Osteoblast (primary cell): ENCODE results near the gene MTA3. TPM values are rescaled to one million over a fixed set of nuclear protein-coding genes. Genes with fewer than 3 reads are reported as not detected.

ENCODE experiments used
- DNase-seq: peaks from one replicate; pipeline ENCODE4 v3.0.0; 2011; ENCODE audit warnings: low spot score, mixed read lengths; ENCODE audit not compliant: insufficient read length; ENCODE audit errors: missing footprints
- H2AFZ ChIP-seq: 2 replicates; pipeline ENCODE4 v1.6.0; 2011; ENCODE audit warnings: mild to moderate bottlenecking, low read length
- H3K27ac ChIP-seq: 2 replicates; pipeline ENCODE4 v1.5.1; 2011; ENCODE audit warnings: mild to moderate bottlenecking, low read depth, low read length, moderate library complexity
- H3K27me3 ChIP-seq: 2 replicates; pipeline ENCODE4 v1.6.0; 2012; ENCODE audit warnings: mild to moderate bottlenecking, control low read depth, inconsistent platforms, low read length, moderate library complexity; ENCODE audit not compliant: insufficient read depth
- H3K36me3 ChIP-seq: 2 replicates; pipeline ENCODE4 v1.5.1; 2011; ENCODE audit warnings: mild to moderate bottlenecking, low read length, control low read depth, moderate library complexity; ENCODE audit not compliant: insufficient read depth
- H3K4me1 ChIP-seq: 2 replicates; pipeline ENCODE4 v1.5.1; 2011; ENCODE audit warnings: mild to moderate bottlenecking, low read length, control low read depth, moderate library complexity; ENCODE audit not compliant: insufficient read depth
- H3K4me2 ChIP-seq: 2 replicates; pipeline ENCODE4 v1.6.0; 2011; ENCODE audit warnings: mild to moderate bottlenecking, low read length; ENCODE audit not compliant: insufficient read depth
- H3K4me3 ChIP-seq: fragments of 200-600 bp; sonication (generic); 3 replicates; pipeline ENCODE4 v1.5.1; 2012; ENCODE audit warnings: mild to moderate bottlenecking, low read length, inconsistent platforms; ENCODE audit not compliant: insufficient read depth
- H3K79me2 ChIP-seq: 2 replicates; pipeline ENCODE4 v1.6.0; 2012; ENCODE audit warnings: mild to moderate bottlenecking, low read length, control low read depth, inconsistent platforms; ENCODE audit not compliant: insufficient read depth
- H3K9me3 ChIP-seq: 2 replicates; pipeline ENCODE4 v1.5.1; 2011; ENCODE audit warnings: low read depth, low read length, control low read depth
- H4K20me1 ChIP-seq: 2 replicates; pipeline ENCODE4 v1.6.0; 2012; ENCODE audit warnings: mild to moderate bottlenecking, low read length, control low read depth; ENCODE audit not compliant: insufficient read depth
- total RNA-seq: library from RNA; depleted of rRNA; stranded (reverse); fragments of >200 nt; gene quantifications from 2 replicates; pipeline ENCODE4 v1.2.3, GENCODE V29; 2012
- TF ChIP-seq, protein P1 (sequence below): IDR thresholded peaks from 2 replicates; pipeline ENCODE4 v1.5.1; 2011; ENCODE audit warnings: mild to moderate bottlenecking, low read depth, low read length, moderate library complexity; ENCODE audit errors: extremely low read depth

Gene MTA3
- total RNA-seq, 1 donor: 29.3 TPM

DNA sequence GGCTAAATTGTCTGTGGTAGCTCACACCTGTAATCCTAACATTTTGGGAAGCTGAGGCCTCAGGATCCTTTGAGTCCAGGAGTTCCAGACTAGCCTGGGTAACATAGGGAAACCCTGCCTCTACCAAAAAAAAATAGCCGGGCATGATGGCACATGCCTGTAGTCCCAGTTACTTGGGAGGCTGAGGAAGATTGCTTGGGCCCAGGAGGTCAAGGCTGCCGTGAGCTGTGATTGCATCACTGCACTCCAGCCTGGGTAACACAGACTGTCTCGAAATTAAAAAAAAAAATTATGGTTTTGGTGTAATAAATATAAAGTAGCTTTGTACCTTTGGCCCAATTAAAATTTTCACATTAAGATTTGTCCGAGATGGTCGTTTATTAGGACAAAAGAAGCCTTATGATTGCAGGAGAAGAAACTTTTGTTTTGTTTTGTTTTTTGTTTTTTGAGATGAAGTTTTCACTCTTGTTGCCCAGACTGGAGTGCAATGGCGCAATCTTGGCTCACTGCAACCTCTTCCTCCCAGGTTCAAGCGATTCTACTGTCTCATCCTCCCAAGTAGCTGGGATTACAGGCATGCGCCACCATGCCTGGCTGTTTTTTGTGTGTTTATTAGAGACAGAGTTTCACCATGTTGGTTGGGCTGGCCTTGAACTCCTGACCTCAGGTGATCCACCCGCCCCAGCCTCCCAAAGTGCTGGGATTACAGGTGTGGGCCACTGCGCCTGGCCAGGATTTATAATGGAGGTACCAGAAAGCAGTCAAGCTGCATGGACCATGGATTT lies 4.1 kb downstream of the MTA3 start:
- H3K79me2 ChIP-seq: peaks cover 26% of the 10 kb centered on the region

GRCh38 chr2:42573256-42573655 lies 4.8 kb downstream of the MTA3 start:
- H3K4me2 ChIP-seq: no peak overlapping the region
- peaks cover 26% of the 10 kb centered on the region for H3K79me2 ChIP-seq
- no peak for DNase-seq

More for the DNA sequence above, 4.1 kb downstream of the MTA3 start:
- Histone ChIP-seq H3K4me1 (peaks cover 12% of the 10 kb centered on the region), H4K20me1 (no peaks in the 10 kb centered on the region), H3K27ac (no peak overlapping the region), H3K4me3 (no peak overlapping the region), H3K9me3 (no peaks in the 10 kb centered on the region), H3K27me3 (no peaks in the 10 kb centered on the region), H2AFZ (no peak overlapping the region), H3K4me2 (no peak overlapping the region), H3K36me3 (peaks cover 7% of the 10 kb centered on the region)
- DNase-seq: no peak
- TF ChIP-seq, protein P1, sequence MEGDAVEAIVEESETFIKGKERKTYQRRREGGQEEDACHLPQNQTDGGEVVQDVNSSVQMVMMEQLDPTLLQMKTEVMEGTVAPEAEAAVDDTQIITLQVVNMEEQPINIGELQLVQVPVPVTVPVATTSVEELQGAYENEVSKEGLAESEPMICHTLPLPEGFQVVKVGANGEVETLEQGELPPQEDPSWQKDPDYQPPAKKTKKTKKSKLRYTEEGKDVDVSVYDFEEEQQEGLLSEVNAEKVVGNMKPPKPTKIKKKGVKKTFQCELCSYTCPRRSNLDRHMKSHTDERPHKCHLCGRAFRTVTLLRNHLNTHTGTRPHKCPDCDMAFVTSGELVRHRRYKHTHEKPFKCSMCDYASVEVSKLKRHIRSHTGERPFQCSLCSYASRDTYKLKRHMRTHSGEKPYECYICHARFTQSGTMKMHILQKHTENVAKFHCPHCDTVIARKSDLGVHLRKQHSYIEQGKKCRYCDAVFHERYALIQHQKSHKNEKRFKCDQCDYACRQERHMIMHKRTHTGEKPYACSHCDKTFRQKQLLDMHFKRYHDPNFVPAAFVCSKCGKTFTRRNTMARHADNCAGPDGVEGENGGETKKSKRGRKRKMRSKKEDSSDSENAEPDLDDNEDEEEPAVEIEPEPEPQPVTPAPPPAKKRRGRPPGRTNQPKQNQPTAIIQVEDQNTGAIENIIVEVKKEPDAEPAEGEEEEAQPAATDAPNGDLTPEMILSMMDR: no peak

DNA sequence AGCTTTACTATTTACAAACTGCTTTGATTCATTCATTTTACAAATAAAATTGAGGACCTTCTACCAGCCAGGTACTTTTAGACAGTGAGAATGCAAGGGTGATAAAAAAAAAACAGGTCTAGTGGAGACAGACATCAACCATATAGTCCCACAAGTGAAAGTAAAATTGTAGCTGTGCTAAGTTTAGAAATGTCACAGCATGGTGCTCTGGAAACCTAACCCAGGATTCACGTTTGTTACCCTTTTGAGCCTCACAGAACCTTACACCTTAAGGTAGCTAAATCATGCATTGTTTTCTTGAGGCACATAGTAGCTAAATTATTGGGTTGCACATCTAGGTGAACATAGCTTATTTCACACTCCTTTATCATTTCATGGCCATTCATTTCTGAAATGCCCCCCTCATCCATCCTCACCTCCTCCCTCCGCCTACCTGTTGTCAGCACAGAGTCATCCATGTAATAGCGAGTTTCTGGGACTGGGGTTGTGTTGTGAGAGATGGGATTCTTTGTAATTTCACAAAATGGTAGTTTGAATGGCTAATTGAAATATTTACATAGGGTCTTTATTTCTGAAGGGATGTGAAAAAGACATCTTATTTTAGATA lies 7.1 kb downstream of the MTA3 start:
- no peaks in the 10 kb centered on the region for H4K20me1 ChIP-seq
- H2AFZ ChIP-seq: no peak overlapping the region
- H3K4me3 ChIP-seq: no peak overlapping the region

More at GRCh38 chr2:42573256-42573655, 4.8 kb downstream of the MTA3 start:
- H3K9me3 ChIP-seq: no peaks in the 10 kb centered on the region
- no peaks in the 10 kb centered on the region for H4K20me1 ChIP-seq
- H3K36me3 ChIP-seq: peaks cover 7% of the 10 kb centered on the region
- no peaks in the 10 kb centered on the region for H3K27me3 ChIP-seq
- H3K4me3 ChIP-seq: no peak overlapping the region
- no peak overlapping the region for H2AFZ ChIP-seq
- H3K4me1 ChIP-seq: peaks cover 6% of the 10 kb centered on the region
- no peak overlapping the region for H3K27ac ChIP-seq
- TF ChIP-seq, protein P1: no peak

More for the DNA sequence above, 7.1 kb downstream of the MTA3 start:
- H3K27ac ChIP-seq: no peak overlapping the region
- no peak for DNase-seq
- H3K9me3 ChIP-seq: no peaks in the 10 kb centered on the region
- H3K79me2 ChIP-seq: peaks cover 25% of the 10 kb centered on the region
- TF ChIP-seq, protein P1: no peak
- no peaks in the 10 kb centered on the region for H3K27me3 ChIP-seq
- H3K36me3 ChIP-seq: peaks cover 23% of the 10 kb centered on the region
- H3K4me1 ChIP-seq: no peaks in the 10 kb centered on the region
- H3K4me2 ChIP-seq: no peak overlapping the region
